Inferior parietal cortex (tissue), 1 donor: ENCODE measurements around the gene GPC3.

Experiments
- DNase-seq: peaks from one replicate; pipeline ENCODE4 v3.0.0-alpha.2; 2016; ENCODE audit errors: extremely low spot score

Gene GPC3

GRCh38 chrX:133514486-133514885 lies 470.9 kb downstream of the GPC3 start:
- no peak for DNase-seq

DNA sequence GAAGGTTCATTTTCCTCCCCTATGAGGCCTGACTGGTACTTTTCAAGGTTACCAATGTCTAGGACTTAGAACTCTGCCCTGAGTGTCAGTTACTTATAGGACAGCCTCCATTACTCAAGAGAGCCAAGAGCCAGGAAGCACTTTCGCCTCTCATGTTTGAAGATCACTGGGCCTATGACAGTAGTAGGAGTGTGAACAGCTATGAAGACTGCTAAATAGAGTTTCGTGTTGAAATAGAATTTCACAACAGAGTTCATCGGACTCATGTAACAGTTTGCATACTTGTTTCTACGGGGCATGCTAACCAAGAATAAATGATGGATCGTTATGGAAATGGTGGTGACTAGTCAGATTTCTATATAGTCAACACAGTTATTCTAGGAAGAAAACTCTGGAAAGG lies 472.3 kb downstream of the GPC3 start:
- no peak for DNase-seq

DNA sequence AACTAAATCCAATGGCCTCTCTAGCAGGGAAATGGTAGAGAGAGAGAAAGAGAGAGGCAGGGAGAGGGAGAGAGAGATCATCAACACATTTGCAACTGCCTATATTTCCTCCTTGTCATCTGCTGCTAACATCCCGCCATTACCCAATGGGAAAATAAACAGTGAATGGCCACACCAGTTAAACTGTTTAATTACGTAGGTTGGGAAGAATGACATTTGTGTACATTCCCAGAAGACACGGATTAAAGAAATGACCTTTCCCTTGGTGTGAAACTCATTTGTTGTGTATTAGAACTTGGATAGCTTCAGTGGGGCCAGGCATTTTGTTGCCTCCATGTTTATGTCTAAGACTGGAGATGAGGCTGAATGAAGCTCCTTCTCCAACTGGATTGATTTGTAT lies 474.4 kb downstream of the GPC3 start:
- no peak for DNase-seq

DNA sequence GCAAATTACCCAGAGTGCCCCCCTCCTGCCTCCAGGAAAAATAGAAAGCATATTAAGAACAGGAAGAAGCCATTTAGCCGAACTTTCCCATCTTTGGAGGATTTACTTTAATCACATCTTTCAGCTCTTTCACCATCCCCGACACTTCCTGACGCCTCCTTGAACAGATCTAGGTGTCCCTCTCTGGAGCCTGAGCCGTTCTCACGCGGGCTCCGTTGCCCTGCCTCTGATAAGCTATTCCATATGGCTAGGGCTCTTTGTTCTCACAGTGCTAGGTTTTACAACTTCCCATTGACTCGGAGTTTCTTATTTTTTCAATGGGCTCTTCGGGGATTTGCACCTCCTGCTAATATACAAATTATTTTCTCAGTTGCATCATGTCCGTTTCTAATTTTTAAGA lies 488.0 kb downstream of the GPC3 start:
- DNase-seq = no peak

DNA sequence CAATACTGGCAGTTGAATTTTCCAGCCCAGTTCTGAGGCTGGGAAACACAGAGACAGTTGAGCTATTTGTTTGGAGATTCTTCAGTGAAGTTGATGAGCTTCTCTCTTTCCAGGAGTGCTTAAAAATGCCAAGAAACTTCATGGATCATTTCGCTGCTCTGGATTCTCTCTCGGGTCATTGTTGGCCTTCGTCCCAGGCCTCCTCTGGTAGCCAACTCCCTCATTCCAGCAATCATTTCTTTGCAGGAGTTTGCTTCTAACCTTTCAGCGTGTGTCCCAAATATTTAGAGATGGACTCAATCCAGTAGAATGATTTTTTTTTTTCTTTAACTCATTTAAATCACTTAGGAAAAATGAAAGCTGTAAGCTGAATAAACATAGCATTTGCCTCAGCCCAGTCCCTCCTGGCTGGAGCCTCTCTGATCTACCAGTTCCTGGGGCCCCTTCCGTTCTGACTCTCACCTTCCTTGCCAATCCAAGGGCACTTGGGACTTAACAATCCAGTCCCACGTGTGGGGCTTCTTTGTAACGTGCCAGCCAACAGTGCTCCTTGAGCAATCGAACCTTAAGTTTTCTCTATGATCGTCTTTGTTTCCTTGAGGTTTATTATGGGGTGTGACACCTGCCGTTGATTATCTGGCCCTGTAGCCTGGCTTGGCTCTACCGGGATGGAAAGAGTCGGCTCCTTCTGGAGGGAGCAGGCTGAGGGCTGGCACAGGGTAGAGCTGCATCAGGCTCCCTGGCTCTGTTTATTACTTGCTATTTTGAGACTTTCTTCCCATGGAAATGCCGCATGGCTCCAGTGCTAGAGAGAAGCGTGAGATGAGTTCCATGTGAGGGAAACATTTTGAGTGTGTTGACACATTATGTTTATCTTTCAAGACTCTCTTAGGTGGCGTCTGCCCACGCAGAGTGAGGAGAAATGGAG lies 489.7 kb downstream of the GPC3 start:
- no peak for DNase-seq

- DNase-seq = no peak
These were observed 492.0 kb downstream of the GPC3 start for GRCh38 chrX:133493366-133493765.

GRCh38 chrX:133490955-133491354 lies 494.4 kb downstream of the GPC3 start:
- no peak for DNase-seq
